Activated naive CD4-positive, alpha-beta T cell treated with anti-CD3 and anti-CD28 coated beads for 36 hours (primary cell): ENCODE data around the gene KANK3. TPM values are rescaled to one million over a fixed set of nuclear protein-coding genes. Genes with fewer than 3 reads are reported as not detected.
"Not testable (repeated sequence)": the region's sequence is repeated elsewhere in the genome, so short reads cannot be mapped to it uniquely, and the experiment has no call there.

ENCODE experiments used
- CTCF ChIA-PET: fragments of 350-600 bp; sonication (Branson Sonifier 250); formaldehyde crosslinking; loops from one replicate; lab custom pipeline; 2021; ENCODE audit warnings: antibody characterized with exemption; lab: Charles Lee
- DNase-seq: peaks from one replicate; pipeline ENCODE4 v3.0.0-alpha.2; 2020
- H3K27ac Mint-ChIP-seq: one replicate; pipeline ENCODE4 v1.8.0; 2021; ENCODE audit warnings: mild to moderate bottlenecking, mixed read lengths
- H3K27me3 Mint-ChIP-seq: one replicate; pipeline ENCODE4 v1.8.0; 2021; ENCODE audit warnings: low read depth, mixed read lengths
- H3K36me3 Mint-ChIP-seq: one replicate; pipeline ENCODE4 v1.8.0; 2021; ENCODE audit warnings: low read depth, mixed read lengths
- H3K4me1 Mint-ChIP-seq: one replicate; pipeline ENCODE4 v1.8.0; 2021; ENCODE audit warnings: low read depth, mixed read lengths
- H3K4me3 Mint-ChIP-seq: one replicate; pipeline ENCODE4 v1.8.0; 2021; ENCODE audit warnings: mild to moderate bottlenecking, moderate library complexity, mixed read lengths
- H3K9me3 Mint-ChIP-seq: one replicate; pipeline ENCODE4 v1.8.0; 2021; ENCODE audit warnings: mixed read lengths
- intact Hi-C: fragments of 100-400 bp; cut with micrococcal nuclease; formaldehyde crosslinking; loops from one replicate; pipeline ENCODE4 v1.15.1; 2023
- total RNA-seq, 2 experiments: library from RNA; stranded (reverse); gene quantifications; one replicate each; pipeline ENCODE4 v1.2.3, GENCODE V29; 2021

The KANK3 gene
- total RNA-seq = under 1 TPM; 0.17 to 0.36 TPM

GRCh38 chr19:8342684-8343482 lies at the start of gene KANK3:
TSS of gene KANK3 (minus strand) at chr19:8343262. CDS start at chr19:8337828, 5,434 bp downstream.
- peak; percentile 96 for DNase-seq
- H3K4me1 Mint-ChIP-seq = peaks cover 4% of the 10 kb centered on the region
- intact Hi-C loops = loop anchor here (1.0 kb wide), 1 partner anchor 22 kb away; the partner anchor contains the start of genes NDUFA7 and RPS28
- H3K27me3 Mint-ChIP-seq = peaks cover 7% of the 10 kb centered on the region
- no peak within 1 kb of the TSS for H3K27ac Mint-ChIP-seq
- H3K9me3 Mint-ChIP-seq = no peaks in the 10 kb centered on the region
- CTCF ChIA-PET = interaction anchor here (0.8 to 3.6 kb wide), 2 partner anchors 11 to 89 kb away, joined by 3 to 18 read pairs; no protein-coding TSS in a partner anchor
- H3K4me3 Mint-ChIP-seq = peak within 1 kb of the TSS; percentile 73
- no peaks in the 10 kb centered on the region for H3K36me3 Mint-ChIP-seq

- H3K27ac Mint-ChIP-seq = peak overlapping the region; percentile 78
- H3K27me3 Mint-ChIP-seq = no peaks in the 10 kb centered on the region
- DNase-seq = no peak
- no peaks in the 10 kb centered on the region for H3K9me3 Mint-ChIP-seq
- H3K4me1 Mint-ChIP-seq = peaks cover 36% of the 10 kb centered on the region
- no peaks in the 10 kb centered on the region for H3K36me3 Mint-ChIP-seq
- intact Hi-C loops = loop anchor here (5.0 kb wide), 1 partner anchor 125 kb away; no protein-coding TSS in a partner anchor
- CTCF ChIA-PET = interaction anchor here (0.6 to 6.6 kb wide), 3 partner anchors 38 to 139 kb away, joined by 3 to 41 read pairs (median 3); no protein-coding TSS in a partner anchor
- H3K4me3 Mint-ChIP-seq = peak overlapping the region; percentile 29
These were observed 49.0 kb upstream of the KANK3 start for GRCh38 chr19:8392017-8392591.

- peak overlapping the region; percentile 78 for H3K27ac Mint-ChIP-seq
- peaks cover 4% of the 10 kb centered on the region for H3K36me3 Mint-ChIP-seq
- DNase-seq = no peak
- CTCF ChIA-PET = interaction anchor here (0.6 to 6.6 kb wide), 4 partner anchors 22 to 138 kb away, joined by 3 to 41 read pairs (median 4); partner anchors contain the start of gene MARCHF2
- H3K4me3 Mint-ChIP-seq = peak overlapping the region; percentile 61
- H3K4me1 Mint-ChIP-seq = peaks cover 30% of the 10 kb centered on the region
- H3K27me3 Mint-ChIP-seq = no peaks in the 10 kb centered on the region
- H3K9me3 Mint-ChIP-seq = no peaks in the 10 kb centered on the region
- intact Hi-C loops = loop anchor here (5.0 kb wide), 1 partner anchor 124 kb away; no protein-coding TSS in a partner anchor
These were observed 48.3 kb upstream of the KANK3 start for GRCh38 chr19:8391198-8392016.

- CTCF ChIA-PET = interaction anchor here (0.6 to 6.6 kb wide), 4 partner anchors 23 to 92 kb away, joined by 3 to 41 read pairs (median 6); partner anchors contain the start of gene MARCHF2
These were observed 47.5 kb upstream of the KANK3 start for GRCh38 chr19:8390617-8390981.

GRCh38 chr19:8389891-8390616 lies 47.0 kb upstream of the KANK3 start, which contains the start of gene RAB11B:
TSS of gene RAB11B (plus strand) at chr19:8390360. CDS start at chr19:8390417, 57 bp downstream.
- DNase-seq = peak; percentile 100
- intact Hi-C loops = loop anchor here (1.0 to 5.0 kb wide), 6 partner anchors 23 to 442 kb away; partner anchors contain the start of genes MARCHF2, MBD3L1, NDUFA7 and RPS28
- no peaks in the 10 kb centered on the region for H3K27me3 Mint-ChIP-seq
- H3K4me3 Mint-ChIP-seq = peak within 1 kb of the TSS; percentile 93
- peaks cover 4% of the 10 kb centered on the region for H3K36me3 Mint-ChIP-seq
- H3K9me3 Mint-ChIP-seq = no peaks in the 10 kb centered on the region
- peaks cover 25% of the 10 kb centered on the region for H3K4me1 Mint-ChIP-seq
- CTCF ChIA-PET = interaction anchor here (0.6 to 6.6 kb wide), 3 partner anchors 36 to 93 kb away, joined by 3 to 41 read pairs (median 7); no protein-coding TSS in a partner anchor
- H3K27ac Mint-ChIP-seq = peak within 1 kb of the TSS; percentile 96

More at GRCh38 chr19:8390617-8390981, 47.5 kb upstream of the KANK3 start:
- Mint-ChIP-seq H3K27me3 (no peaks in the 10 kb centered on the region), H3K36me3 (peaks cover 4% of the 10 kb centered on the region), H3K4me3 (peak overlapping the region; percentile 61), H3K27ac (peak overlapping the region; percentile 70), H3K9me3 (no peaks in the 10 kb centered on the region), H3K4me1 (peaks cover 25% of the 10 kb centered on the region)
- peak; percentile 96 for DNase-seq
- intact Hi-C loops = loop anchor here (1.0 to 5.0 kb wide), 6 partner anchors 23 to 442 kb away; partner anchors contain the start of genes MARCHF2, MBD3L1, NDUFA7 and RPS28

- CTCF ChIA-PET = interaction anchor here (2.0 kb wide), 1 partner anchor 53 kb away, joined by 7 read pairs; no protein-coding TSS in a partner anchor
These were observed 45.5 kb upstream of the KANK3 start for GRCh38 chr19:8388612-8388958.

GRCh38 chr19:8387688-8388611 lies 44.9 kb upstream of the KANK3 start:
- H3K9me3 Mint-ChIP-seq = no peaks in the 10 kb centered on the region
- peaks cover 4% of the 10 kb centered on the region for H3K36me3 Mint-ChIP-seq
- intact Hi-C loops = no loop called here
- H3K4me1 Mint-ChIP-seq = peaks cover 24% of the 10 kb centered on the region
- H3K27ac Mint-ChIP-seq = no peak overlapping the region
- peak overlapping the region; percentile 17 for H3K4me3 Mint-ChIP-seq
- DNase-seq = no peak
- H3K27me3 Mint-ChIP-seq = no peaks in the 10 kb centered on the region
- CTCF ChIA-PET = interaction anchor here (0.6 kb wide), 1 partner anchor 1038 kb away, joined by 5 read pairs; no protein-coding TSS in a partner anchor

More at GRCh38 chr19:8388612-8388958, 45.5 kb upstream of the KANK3 start:
- H3K9me3 Mint-ChIP-seq = no peaks in the 10 kb centered on the region
- intact Hi-C loops = no loop called here
- no peaks in the 10 kb centered on the region for H3K27me3 Mint-ChIP-seq
- H3K4me3 Mint-ChIP-seq = no peak overlapping the region
- H3K27ac Mint-ChIP-seq = no peak overlapping the region
- no peak for DNase-seq
- peaks cover 4% of the 10 kb centered on the region for H3K36me3 Mint-ChIP-seq
- H3K4me1 Mint-ChIP-seq = peaks cover 27% of the 10 kb centered on the region

GRCh38 chr19:8386990-8387389 lies 43.9 kb upstream of the KANK3 start:
- Mint-ChIP-seq H3K4me1 (peaks cover 18% of the 10 kb centered on the region), H3K27me3 (no peaks in the 10 kb centered on the region), H3K4me3 (no peak overlapping the region), H3K9me3 (no peaks in the 10 kb centered on the region), H3K36me3 (peaks cover 4% of the 10 kb centered on the region), H3K27ac (no peak overlapping the region)
- intact Hi-C loops = no loop called here
- no peak for DNase-seq
- CTCF ChIA-PET = no interaction called here

- CTCF ChIA-PET, H3K9me3 Mint-ChIP-seq, H3K27ac Mint-ChIP-seq, H3K36me3 Mint-ChIP-seq, H3K4me3 Mint-ChIP-seq, DNase-seq, H3K27me3 Mint-ChIP-seq, intact Hi-C loops: not testable (repeated sequence)
- peaks cover 13% of the 10 kb centered on the region for H3K4me1 Mint-ChIP-seq
These were observed 43.4 kb upstream of the KANK3 start for GRCh38 chr19:8386419-8386818.

- DNase-seq, intact Hi-C loops, CTCF ChIA-PET, H3K27ac Mint-ChIP-seq, H3K36me3 Mint-ChIP-seq, H3K27me3 Mint-ChIP-seq, H3K9me3 Mint-ChIP-seq, H3K4me3 Mint-ChIP-seq, H3K4me1 Mint-ChIP-seq: not testable (repeated sequence)
These were observed 42.5 kb upstream of the KANK3 start for GRCh38 chr19:8385566-8385965.
